Keratinocyte (primary cell): ENCODE measurements around the gene C10orf67.

Source experiments
- EZH2 ChIP-seq: IDR thresholded peaks from one replicate; pipeline ENCODE4 v1.6.1; 2012; ENCODE audit warnings: inconsistent platforms, mild to moderate bottlenecking, low read length, moderate library complexity
- TF ChIP-seq, protein P1 (sequence below), 3 experiments: IDR thresholded peaks in 1 of 3; conservative IDR thresholded peaks in 1 of 3; optimal IDR thresholded peaks in 1 of 3; 2 replicates in 2 of 3; 3 replicates in 1 of 3; pipeline versions ENCODE3 to v1.5.1; 2011; ENCODE audit warnings: low read length in 3 of 3, mild to moderate bottlenecking in 3 of 3, moderate library complexity in 2 of 3, control low read depth in 1 of 3, inconsistent platforms in 1 of 3; ENCODE audit not compliant: insufficient read depth in 2 of 3; ENCODE audit errors: extremely low read depth in 1 of 3

DNA sequence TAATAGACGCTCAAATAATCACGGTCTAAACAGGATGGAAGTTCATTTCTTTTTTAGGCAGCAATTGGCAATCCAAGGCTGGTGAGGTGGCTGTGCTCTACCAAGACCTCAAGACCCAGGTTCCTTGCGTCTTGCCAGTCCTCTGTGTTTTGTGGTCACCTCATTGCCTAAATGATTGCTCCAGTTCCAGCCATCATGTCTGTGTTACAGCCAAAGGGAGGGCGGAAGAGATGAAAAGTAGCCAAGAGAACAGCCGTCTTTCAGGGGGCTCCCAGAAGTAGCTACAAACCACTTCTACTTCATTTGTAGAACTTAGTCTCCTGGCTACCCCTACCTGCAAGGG lies 19.2 kb upstream of the C10orf67 start:
- TF ChIP-seq, protein P1, sequence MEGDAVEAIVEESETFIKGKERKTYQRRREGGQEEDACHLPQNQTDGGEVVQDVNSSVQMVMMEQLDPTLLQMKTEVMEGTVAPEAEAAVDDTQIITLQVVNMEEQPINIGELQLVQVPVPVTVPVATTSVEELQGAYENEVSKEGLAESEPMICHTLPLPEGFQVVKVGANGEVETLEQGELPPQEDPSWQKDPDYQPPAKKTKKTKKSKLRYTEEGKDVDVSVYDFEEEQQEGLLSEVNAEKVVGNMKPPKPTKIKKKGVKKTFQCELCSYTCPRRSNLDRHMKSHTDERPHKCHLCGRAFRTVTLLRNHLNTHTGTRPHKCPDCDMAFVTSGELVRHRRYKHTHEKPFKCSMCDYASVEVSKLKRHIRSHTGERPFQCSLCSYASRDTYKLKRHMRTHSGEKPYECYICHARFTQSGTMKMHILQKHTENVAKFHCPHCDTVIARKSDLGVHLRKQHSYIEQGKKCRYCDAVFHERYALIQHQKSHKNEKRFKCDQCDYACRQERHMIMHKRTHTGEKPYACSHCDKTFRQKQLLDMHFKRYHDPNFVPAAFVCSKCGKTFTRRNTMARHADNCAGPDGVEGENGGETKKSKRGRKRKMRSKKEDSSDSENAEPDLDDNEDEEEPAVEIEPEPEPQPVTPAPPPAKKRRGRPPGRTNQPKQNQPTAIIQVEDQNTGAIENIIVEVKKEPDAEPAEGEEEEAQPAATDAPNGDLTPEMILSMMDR (optimal IDR thresholded peaks at IDR 0.05 in 1 of 3, IDR thresholded peaks at IDR 0.05 in 1 of 3, conservative IDR thresholded peaks at IDR 0.05 in 1 of 3; ENCODE audit: extremely low read depth in 1 of 3, insufficient read depth in 2 of 3, low read length in 3 of 3) = no peak
- TF ChIP-seq EZH2 = no peak
